Activated CD8-positive, alpha-beta memory T cell treated with anti-CD3 and anti-CD28 coated beads, Interleukin-2, amount 50 U/mL, for 24 hours (primary cell): Measurements from ENCODE around the gene PRKG1.

Experiments
- DNase-seq: peaks from one replicate; pipeline ENCODE4 v3.0.0-alpha.2; 2020; ENCODE audit errors: extremely low read depth

PRKG1 gene

DNA sequence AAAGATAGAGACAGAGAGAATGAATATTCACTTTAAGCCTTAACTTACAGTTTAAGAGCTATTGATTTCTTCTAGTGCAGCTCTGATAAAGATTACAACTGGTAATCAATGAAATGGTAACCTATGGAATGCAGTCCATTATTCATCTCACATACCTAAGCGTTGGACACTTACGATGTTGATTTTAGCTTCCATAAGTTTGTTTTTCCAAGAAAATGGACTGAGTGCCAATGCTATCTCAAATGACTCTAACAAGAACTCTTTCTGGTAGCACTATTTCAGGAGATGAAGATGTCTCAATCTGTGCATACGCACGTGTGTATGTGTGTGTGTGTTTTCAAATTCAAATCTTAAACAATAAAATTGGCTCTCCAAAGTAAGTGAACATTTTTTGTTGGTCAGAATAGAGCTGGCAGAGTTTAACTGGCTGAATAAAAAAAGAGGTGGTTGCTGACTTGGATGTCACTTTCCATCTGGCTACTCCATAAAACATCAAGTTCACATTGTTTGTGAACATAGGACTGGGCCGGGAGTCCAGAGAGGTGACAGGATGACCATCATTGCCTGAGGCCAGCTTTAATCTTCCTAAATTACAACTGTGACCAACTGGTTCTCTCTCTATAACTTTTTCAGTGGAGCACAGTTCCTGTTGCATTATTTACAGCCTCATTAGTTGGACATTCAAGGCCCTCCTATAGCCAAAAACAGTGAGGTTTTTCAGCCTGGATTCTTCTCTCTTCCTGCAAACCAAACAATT lies 732.0 kb downstream of the PRKG1 start:
- no peak for DNase-seq

GRCh38 chr10:51808187-51808586 lies 733.9 kb downstream of the PRKG1 start:
- no peak for DNase-seq

DNA sequence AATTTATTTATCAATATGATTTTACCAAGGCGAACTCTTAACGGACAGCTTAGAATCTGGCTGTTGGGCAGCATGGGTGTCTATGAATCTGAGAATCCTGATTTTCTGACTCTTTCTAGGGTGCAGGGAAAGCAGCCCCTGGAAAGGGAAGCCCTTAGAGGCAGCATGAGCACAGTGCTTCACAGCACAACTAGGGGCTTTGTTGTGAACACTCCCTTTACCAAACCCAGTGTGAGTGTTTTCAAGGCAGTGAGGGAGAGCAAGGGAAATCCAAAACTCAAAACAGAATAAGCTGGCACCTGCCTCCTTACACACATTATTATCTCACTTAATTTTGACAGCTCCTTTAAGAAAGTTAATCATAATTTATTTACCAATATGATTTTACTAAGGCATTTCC lies 741.4 kb downstream of the PRKG1 start:
- DNase-seq = no peak

DNA sequence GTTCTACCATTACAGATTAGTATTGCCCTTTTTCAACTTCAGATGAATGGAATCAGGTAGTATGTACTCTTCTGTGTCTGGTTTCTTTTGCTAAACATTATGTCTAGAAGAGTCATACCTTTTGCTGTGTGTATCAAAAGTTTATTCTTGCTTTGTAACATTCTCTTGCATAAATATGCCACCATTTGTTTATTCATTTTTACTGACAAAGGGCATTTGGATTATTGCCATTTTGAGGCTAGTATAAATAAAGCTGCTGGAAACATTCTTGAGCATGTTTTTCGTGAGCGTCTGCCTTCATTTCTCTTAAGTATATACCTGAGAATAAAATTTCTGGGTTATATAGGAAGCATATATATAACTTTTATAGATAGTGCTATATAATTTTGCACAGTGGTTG lies 746.8 kb downstream of the PRKG1 start:
- no peak for DNase-seq

DNA sequence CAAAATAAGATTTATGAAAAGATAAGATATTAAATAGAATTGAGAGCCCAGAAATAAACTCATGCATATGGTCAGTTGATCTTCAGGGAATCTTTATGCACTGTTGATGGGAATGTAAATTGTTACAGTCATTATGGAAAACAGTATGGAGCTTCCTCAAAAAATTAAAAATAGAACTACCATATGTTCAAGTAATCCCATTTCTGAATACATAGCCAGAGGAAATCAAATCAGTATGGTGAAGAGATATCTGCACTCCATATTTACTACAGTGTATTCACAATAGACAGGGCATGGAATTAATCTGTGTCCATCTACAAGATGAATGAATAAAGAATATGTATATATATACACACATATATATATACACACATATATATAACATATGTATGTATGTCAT lies 747.5 kb downstream of the PRKG1 start:
- no peak for DNase-seq

- no peak for DNase-seq
These were observed 758.5 kb downstream of the PRKG1 start for GRCh38 chr10:51832652-51833383.

DNA sequence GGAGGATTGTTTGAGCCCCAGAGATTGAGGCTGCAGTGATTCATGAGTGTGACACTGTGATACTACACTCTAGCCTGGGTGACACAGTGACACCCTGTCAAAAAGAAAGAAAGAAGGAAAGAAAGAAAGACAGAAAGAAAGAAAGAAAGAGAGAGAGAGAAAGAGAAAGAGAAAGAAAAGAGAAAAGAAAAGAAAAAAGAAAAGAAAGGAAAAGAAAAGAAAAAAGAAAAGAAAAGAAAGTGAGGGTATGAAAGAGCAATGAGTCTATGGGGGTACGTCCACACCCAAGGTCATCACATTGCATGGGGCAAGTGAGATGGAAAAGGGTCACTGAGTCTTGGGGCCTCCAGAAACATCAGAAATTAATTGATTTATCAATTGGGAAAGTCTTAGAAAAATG lies 760.3 kb downstream of the PRKG1 start:
- no peak for DNase-seq

DNA sequence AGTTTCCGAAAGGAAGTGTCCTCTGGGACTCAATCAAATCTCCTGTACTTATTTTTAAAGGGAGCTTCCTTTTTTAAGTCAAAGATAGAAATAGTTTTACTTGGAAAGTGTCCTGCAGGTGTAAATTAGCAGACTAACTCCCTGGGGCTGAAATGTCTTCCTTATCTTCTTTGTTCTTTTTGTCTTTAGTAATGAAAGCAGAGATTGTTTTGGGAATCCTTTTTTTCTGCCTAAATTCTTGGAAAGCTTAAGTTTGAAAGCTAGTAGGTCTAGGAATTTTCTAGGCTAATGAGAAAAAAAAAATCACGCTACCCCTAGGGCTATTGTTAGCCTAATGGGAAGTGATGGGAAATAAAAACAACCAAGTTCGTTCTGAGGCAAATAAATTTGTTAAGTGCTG lies 764.2 kb downstream of the PRKG1 start:
- DNase-seq = no peak

- no peak for DNase-seq
These were observed 769.7 kb downstream of the PRKG1 start for GRCh38 chr10:51843966-51844365.

- no peak for DNase-seq
These were observed 772.7 kb downstream of the PRKG1 start for GRCh38 chr10:51846856-51847506.

DNA sequence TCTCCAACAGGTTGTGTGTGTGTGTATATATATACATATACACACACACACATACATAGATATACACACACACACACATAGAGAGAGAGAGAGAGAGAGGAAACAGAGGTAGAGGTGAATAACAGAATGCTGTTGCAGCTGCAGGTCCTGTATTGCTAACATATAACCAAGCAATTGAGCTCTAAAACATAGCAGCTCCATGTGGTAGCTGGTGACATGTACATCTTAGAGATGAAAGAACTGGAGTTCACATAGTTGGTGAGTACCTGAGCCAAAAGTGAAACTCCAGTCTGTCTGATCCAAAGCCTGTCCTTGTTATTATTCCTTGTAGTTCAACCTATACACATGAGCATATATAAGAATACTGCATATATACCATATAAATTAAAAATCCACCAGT lies 778.0 kb downstream of the PRKG1 start:
- no peak for DNase-seq

GRCh38 chr10:51857305-51857704 lies 783.0 kb downstream of the PRKG1 start:
- no peak for DNase-seq

DNA sequence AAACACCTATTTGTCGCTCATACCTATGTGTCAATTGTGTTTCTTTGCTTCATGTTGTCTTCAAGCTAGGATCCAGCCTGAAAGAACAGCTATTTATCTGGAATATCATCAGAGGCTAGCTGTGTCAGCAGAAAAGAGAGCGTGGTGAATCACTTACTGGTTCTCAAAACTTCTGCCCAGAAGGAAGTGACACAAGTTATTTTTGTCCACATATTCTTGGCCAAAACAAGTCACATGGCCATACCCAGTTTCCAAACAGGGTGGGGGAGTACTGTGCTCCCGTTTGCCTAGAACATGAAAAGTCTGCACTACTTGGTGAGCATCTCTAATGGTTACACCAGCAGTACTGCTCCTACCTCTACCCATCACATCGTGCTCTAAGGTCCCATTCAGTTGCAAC lies 786.0 kb downstream of the PRKG1 start:
- DNase-seq = no peak

- DNase-seq = no peak
These were observed 786.8 kb downstream of the PRKG1 start for GRCh38 chr10:51861051-51861450.

DNA sequence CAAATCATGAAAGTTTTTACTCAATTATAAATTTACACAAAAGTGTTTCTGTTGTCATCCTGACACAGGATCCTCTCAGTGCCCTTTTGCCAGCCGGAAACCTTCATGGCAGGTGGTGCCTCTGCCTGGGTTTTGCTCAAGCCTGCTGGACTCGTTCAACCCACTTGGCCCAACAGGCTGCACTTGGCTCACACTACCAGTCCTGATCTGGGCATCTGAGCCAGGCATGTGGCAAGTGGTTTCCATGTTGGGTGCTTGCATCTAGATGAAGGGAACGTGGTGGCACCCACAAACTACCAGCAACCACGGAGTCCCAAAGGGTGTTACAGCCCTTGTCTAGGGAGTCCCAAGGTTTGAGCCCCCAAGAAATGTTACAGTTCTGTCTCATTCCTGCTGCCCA lies 787.4 kb downstream of the PRKG1 start:
- no peak for DNase-seq

DNA sequence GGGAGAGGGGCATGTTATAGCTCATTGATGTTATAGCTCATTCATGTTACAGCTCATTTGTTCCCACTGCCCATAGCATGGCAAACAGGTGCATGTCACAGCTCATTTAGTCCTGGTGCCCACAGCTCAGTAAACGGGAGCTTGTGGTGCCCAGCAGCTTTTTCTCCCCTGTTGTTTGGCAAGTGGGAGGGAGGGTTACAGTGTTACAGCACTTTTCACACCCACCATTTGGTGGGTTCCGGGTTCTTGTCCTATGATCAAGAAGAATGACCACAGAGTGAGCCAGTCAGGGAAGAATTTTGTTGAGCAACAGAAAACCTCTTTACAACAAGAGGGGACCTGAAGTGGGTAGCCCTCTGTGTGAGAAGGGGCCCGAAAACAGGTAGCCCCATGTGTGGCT lies 787.9 kb downstream of the PRKG1 start:
- DNase-seq = no peak

GRCh38 chr10:51867956-51868355 lies 793.7 kb downstream of the PRKG1 start:
- DNase-seq = no peak

DNA sequence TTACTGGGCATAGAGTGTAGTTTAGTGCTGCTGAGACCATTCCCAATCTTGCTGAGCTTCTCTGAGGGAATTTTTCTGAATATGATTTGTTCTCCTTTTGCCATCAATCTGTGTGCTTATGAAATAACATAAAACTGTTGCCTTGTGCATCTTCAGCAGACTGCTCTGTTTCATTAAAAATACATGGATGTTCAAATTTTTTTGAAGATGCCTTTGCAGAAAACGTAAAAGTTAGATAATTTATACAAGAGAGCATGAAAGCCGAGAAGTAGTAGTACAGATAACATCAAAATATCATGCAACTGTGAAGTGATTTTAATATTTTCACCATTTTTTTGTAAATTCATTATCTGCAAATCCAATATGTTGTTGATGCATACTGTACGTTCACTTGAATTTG lies 799.8 kb downstream of the PRKG1 start:
- DNase-seq = no peak

- no peak for DNase-seq
These were observed 801.3 kb downstream of the PRKG1 start for GRCh38 chr10:51875610-51876009.

- DNase-seq = no peak
These were observed 802.2 kb downstream of the PRKG1 start for GRCh38 chr10:51876503-51876902.

DNA sequence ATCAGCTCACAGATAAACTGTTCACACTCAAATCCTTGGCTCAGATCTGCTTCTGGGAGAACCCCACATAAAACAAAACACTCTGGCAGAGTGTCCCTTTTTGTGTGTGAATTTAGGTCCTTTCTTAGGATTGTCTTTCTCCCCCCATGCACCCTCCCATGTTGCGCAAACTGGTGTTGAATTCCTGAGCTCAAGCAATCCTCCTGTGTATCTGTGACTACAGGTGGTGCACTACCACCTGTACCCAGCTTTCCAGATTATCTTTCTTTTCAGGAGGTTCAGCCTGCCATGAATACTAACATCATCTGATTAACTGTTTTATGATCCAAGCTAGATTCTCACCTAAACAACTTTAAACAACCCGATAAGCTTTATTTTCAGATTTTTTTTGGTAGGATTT lies 802.7 kb downstream of the PRKG1 start:
- DNase-seq = no peak

- no peak for DNase-seq
These were observed 803.3 kb downstream of the PRKG1 start for GRCh38 chr10:51877636-51878035.

GRCh38 chr10:51878695-51879094 lies 804.4 kb downstream of the PRKG1 start:
- no peak for DNase-seq
